LNCaP clone FGC (cell line): ENCODE data around the gene GMPR2.

Source experiments
- DNase-seq: peaks from one replicate; pipeline ENCODE4 v3.0.0-alpha.2; 2011; ENCODE audit warnings: low read depth
- H3K4me3 ChIP-seq: 2 replicates; pipeline ENCODE4 v1.5.1; 2011; ENCODE audit warnings: mild to moderate bottlenecking, low read depth, low read length, control low read depth
- TF ChIP-seq, protein P1 (sequence below): IDR thresholded peaks from 2 replicates; pipeline ENCODE4 v1.5.1; 2012; ENCODE audit warnings: mild to moderate bottlenecking; ENCODE audit not compliant: control insufficient read depth, insufficient read depth; ENCODE audit errors: extremely low read depth

GMPR2 gene

GRCh38 chr14:24271134-24271833 is 38.6 kb downstream of the GMPR2 start, which contains the start of gene RABGGTA:
TSS of gene RABGGTA (minus strand) at chr14:24271597. CDS start at chr14:24271115, 482 bp downstream.
- peak within 1 kb of the TSS; percentile 89 for H3K4me3 ChIP-seq
- peak; percentile 75 for DNase-seq

DNA sequence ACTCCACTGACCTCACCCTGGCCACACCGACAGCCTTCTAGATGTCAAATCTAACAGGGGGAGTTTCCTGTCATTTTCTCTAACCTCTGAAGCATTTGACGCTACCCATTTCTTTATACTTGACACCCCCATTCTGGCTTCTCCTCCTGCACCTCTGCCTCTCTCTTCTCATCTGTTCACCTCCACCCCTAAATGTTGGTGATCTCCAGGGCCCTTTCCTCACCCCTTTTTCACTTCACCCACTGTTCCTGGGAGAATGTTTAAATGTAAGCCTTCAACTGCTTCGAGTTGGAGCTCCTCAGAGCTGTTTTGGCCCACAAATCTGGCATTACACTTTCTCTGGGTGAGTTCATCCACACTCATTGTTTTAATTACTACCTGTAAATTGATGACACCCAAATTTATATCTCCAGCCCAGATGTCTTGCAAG is 39.1 kb downstream of the GMPR2 start:
- H3K4me3 ChIP-seq: peak overlapping the region; percentile 89
- no peak for DNase-seq
- TF ChIP-seq, protein P1, sequence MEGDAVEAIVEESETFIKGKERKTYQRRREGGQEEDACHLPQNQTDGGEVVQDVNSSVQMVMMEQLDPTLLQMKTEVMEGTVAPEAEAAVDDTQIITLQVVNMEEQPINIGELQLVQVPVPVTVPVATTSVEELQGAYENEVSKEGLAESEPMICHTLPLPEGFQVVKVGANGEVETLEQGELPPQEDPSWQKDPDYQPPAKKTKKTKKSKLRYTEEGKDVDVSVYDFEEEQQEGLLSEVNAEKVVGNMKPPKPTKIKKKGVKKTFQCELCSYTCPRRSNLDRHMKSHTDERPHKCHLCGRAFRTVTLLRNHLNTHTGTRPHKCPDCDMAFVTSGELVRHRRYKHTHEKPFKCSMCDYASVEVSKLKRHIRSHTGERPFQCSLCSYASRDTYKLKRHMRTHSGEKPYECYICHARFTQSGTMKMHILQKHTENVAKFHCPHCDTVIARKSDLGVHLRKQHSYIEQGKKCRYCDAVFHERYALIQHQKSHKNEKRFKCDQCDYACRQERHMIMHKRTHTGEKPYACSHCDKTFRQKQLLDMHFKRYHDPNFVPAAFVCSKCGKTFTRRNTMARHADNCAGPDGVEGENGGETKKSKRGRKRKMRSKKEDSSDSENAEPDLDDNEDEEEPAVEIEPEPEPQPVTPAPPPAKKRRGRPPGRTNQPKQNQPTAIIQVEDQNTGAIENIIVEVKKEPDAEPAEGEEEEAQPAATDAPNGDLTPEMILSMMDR: no peak

More at GRCh38 chr14:24271134-24271833, 38.6 kb downstream of the GMPR2 start, which contains the start of gene RABGGTA:
- TF ChIP-seq, protein P1: peak; percentile 97

- TF ChIP-seq, protein P1: no peak
- no peak overlapping the region for H3K4me3 ChIP-seq
- DNase-seq: no peak
Observed at GRCh38 chr14:24272467-24272866, 39.7 kb downstream of the GMPR2 start.

- TF ChIP-seq, protein P1: peak; percentile 43
Observed at GRCh38 chr14:24273422-24273998, 40.8 kb downstream of the GMPR2 start.

GRCh38 chr14:24274101-24274543 is 41.4 kb downstream of the GMPR2 start:
- H3K4me3 ChIP-seq: no peak overlapping the region
- no peak for DNase-seq
- TF ChIP-seq, protein P1: no peak

More at GRCh38 chr14:24273422-24273998, 40.8 kb downstream of the GMPR2 start:
- peak; percentile 30 for DNase-seq
- H3K4me3 ChIP-seq: no peak overlapping the region

GRCh38 chr14:24277071-24277470 is 44.3 kb downstream of the GMPR2 start:
- no peak for DNase-seq
- TF ChIP-seq, protein P1: no peak
- no peak overlapping the region for H3K4me3 ChIP-seq
